Stimulated activated CD4-positive, alpha-beta T cell treated with anti-CD3 and anti-CD28 coated beads, Interleukin-4, amount 100 ng/mL, for 4 hours (primary cell): ENCODE results near the gene MSI2.

Experiments used
- DNase-seq, 2 experiments: peaks; one replicate each; pipeline ENCODE4 v3.0.0-alpha.2; 2020

MSI2 gene

DNA sequence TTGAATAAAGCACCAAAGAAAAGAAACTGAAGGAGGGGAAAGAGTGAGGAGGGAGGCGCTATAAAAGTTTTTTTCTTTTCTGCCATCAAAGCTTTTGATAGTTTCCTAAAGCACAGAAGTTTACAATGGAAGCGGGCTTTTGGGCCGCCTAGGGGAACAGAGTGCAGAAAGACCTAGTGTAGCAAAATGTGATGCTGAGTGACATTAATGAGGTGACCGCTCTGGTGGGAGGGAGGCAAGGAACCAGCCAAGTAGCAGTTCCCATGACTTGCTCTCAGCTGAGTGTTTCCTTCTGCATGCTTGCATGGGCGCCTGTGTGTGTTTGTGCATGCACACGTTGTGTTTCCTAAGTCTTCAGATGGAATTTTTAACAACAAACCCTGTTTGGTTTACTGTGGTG, 15.5 kb downstream of the MSI2 start:
- no peak for DNase-seq

DNA sequence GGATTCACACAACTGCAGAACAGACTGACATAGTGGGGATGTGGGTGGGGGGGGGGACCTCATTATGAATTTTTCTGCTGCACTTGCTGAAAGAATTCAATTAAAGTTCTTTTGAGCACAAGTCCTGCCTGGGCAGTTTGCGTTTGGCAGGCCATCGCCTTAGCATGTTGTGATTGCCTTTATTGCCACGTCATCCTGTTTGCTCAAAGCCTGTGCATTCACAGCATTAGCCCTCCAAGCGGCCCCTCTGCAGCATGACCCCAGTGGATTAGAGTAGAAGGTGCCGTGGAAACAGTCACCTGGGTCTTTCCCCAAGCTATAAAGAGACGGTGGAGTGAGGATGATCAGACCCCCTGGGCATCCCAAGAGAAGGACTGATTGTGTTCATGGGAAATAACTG, 17.2 kb downstream of the MSI2 start:
- DNase-seq: no peak

DNA sequence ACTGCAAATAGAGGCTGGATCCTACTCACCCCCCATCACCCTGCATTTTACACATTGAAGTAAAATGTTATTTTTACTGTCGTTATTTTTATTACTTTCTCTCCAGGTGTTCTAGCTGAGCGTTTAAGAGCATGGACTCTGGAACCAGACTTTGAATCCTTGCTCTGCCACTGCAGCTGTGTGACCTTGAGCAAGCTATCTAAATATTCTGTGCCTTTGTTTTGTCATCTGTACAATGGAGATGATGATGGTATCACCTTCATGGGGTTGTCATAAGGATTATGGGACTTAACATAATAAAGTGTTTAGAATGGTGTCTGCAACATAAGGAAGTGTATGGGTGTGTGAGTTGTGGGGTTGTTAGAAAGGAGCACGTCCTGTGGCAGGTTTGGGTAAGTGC, 17.8 kb downstream of the MSI2 start:
- no peak for DNase-seq

DNA sequence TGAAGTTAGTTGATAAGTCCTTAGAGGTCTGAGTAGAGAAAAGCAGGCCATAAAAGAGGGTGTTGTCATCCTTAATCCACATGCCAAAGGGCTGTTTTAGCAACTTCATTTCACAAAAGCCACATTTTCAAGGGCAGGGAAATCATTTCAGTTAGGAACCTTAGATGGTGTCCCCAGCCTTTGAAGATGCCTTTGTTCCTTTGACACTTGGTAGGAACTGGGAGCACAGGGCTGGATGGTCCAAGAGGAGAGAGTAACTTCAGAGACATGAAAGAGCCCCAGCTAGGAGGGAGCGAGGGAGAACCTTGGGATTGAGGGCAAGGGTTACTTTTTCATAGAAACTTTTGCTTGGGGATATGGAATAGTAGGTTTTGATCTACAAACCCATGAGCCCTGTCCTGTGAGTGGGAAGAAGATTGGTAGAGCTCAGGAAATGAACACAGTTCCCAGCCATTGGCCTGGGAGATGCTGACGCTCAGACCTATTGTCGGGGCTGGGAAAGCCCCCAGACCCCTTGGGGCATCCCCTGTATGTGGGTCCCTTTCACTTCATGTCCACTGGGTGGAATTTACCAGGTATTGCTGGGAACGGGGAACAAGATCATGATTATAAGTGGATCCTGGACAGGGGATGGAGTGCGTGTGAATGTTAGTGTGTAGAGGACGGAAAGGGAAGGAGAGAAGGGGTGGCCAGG, 18.9 kb downstream of the MSI2 start:
- no peak for DNase-seq

DNA sequence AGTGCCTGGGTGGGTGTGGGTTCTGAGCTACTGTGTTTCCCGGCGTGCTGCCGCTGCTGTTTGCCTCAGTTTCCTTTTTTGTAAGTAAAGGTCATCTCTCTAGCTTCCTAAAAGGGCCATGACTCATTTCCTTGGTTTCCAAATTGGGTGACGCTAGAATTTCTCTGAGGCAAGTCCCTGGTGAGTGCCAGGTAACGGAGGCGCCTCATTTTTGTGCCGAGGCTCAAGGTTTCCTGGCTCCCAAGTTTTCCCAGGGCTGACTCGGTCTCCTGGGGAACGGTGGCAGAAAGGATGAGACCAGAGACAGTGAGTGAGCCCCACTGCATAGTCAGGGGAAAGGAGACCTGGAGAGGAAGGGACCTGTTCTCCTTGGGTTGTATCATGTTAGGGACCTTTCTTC, 20.3 kb downstream of the MSI2 start:
- no peak for DNase-seq

DNA sequence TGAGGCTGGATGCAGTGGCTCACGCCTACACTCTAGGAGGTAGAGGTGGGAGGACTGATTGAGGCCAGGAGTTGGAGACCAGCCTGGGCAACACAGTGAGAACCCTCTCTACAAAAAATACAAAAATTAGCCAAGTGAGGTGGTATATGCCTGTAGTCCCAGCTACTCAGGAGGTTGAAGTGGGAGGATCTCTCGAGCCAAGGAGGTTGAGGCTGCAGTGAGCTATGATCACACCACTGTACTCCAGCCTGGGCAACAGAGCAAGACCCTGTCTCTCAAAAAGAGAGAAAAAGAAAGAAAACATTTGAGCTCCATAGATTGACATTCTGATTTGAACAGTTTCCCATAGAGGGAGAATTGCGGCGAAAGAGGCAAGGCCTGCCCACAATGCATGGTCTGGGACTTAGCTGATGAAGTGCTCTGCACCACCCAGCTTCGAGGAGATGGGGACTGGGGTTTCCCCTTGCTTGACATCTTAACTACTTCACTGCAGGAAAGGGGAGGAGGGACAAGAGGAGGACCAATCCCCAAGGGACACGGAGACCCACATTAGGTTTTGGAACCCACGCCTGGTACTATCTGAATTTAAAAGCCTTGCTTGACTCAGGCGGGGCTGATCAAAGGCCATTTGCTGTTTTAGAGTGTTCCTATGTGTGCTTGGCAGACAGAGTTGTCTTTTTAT, 21.7 kb downstream of the MSI2 start:
- DNase-seq: no peak

DNA sequence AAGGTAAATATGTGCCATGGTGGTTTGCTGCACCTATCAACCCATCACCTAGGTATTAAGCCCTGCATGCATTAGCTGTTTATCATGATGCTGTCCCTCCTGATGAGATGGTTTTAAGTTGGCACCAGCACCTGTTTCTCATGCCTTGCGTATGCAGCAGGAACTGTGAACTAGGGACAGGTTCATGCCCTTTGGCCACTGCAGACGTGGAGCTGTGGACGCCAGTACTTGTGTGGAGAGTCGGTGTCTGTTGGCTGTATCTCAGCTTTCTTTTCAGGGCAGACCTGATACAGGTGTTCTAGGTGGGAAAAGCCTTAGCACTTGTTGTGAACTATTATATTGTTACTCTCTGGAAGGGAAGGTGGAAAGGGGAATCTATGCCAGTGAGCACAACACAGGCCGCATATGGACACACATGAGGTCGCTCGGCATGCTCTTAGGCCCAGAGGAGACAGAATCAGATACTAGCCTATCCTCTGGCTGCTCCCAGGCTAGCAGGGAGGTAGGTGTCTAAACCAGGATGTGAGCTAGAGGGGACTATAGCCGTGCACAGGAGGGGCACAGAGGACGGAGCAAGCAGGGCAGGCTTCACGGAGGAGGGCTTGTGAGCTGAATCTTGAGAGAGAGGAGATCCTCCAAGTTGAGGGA, 22.5 kb downstream of the MSI2 start:
- DNase-seq: no peak

DNA sequence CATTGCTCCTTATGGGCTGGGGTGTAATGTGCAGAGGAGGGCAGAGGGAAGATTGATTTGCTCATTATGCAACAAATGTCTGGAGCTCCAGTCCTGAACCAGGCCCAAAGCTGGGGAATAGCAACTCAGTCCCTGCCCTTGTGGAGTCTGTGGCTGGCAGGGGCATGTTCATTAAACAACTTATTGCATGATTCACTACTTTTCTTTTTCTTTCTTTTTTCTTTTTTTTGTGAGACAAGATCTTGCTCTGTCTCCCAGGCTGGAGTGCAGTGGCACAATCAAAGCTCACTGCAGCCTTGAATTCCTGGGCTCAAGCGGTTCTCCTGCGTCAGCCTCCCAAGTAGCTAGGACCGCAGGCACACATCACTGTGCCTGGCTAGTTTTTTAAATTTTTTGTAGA, 23.1 kb downstream of the MSI2 start:
- no peak for DNase-seq

DNA sequence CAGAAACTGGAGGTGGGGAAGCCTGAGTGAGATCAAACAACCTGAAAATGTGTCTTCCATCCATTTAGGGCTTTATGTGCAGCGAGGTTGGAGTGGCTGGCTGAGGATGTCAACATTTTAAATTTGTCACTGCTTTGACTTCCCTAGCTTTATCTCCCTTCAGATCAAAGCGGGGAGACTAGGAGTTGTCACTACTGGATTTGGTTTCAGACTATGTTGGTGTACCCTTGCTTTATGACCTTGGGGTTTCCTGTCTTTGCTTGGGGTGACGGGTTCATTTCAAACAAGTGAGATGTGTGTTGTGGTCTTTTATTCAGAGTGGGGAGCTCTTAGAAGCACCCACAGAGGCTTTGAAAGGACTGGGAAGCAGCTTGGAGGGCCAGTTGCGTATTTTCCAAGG, 25.6 kb downstream of the MSI2 start:
- DNase-seq: no peak

DNA sequence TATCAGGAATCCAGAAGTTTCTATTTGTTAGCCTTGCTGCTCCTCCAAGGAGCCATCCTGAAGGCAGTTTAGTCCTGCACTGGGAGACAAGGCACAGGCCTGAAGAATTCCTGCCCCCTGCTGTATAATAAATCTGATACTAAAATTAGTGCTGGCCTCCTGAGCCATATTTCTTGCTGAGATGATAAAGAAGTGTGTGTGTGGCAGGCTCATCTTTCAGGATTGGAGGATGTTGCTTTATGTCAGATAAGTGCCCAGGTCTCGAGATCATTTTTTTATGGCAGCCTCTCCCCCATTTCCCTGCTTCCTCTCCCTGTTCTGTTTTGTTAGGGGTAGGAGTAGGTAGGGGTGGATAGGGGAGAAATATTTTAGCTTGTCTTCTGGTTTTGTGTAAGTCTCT, 26.0 kb downstream of the MSI2 start:
- no peak for DNase-seq

DNA sequence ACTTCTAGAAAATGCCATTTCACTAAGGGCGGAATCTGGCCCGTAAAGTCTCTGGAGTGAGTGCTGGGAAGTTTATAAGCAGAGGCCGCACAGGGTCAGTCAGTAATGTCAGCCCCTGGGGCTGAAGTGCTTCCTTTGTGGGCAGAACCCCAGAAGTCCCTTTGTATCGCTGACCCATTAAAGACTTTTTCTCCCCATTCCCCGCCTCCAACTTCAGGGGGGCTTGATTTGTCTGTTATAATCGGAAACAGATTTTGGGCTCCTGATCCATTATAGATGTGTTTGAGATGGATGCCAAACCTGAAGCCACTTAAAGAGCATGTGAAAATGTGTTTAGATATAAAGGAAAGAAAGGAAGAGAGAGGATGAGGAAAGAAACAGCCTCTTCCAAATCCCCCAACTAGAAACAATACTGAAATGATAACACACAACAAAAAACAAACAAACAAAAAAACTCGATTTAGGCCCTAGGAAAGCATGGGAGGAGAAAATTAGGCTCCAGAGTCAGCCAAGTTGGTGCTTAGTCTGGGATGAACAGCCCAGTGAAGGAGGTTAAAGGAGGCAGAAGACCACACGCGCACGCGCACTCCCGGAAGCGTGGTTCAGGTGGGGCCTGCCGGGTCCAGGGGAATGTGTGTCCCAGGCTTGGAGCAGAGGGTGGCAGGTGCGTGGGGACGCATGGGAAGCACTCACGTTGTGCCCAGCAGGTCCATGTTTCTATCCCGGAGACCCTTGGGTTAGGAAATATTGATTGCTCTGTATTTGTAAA, 27.1 kb downstream of the MSI2 start:
- DNase-seq: no peak

DNA sequence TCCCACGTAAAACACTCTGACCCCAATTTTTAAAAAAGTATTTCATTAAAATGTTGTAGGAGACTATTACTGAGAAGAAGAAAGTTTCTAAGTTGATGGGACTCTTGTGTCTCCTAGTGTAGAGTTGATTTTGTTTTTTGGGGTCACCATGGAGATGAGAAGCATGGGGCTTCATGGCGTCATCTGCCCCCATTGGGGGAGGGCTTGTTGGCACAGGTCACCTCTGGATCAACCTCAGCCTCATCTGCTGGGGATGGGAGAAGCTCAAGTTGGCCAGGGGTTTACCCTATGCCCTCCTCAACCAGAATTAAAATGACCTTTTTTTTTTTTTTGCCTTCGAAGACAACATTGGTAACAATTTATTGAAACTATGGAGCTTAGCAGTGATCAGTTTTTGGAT, 28.3 kb downstream of the MSI2 start:
- no peak for DNase-seq

DNA sequence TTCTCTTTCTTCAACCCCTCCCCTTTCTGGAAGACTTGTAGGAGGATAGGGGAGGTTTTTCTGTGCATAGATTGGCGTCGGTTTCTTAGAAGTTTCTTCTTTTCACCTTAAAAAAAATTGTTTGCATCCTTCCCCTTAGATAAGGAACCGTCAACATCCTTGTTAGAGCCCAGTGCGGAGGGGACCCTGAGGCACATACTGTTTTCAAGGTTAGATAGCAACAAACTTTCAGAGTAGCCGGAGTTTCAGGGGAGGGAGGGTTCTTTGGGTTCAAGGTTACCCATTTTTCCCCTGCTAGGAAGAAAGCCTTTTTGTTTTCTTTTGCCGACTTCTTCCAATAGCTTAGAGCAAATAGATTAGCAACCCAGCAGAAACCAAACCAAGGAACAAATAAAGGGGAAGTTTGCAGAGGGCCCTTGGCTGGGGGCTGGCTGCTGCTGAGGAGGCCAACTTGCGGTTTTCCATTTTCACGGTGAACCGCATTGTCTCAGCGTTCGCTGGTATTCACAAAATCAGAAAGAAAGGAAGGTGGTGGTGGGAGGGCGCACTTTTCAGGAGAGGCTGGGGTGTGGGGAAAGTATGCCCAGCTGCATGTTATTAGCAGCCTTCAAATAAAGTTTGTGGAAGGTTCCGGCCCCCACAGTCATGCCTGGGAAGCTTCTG, 28.8 kb downstream of the MSI2 start:
- DNase-seq: peak; percentile 24

DNA sequence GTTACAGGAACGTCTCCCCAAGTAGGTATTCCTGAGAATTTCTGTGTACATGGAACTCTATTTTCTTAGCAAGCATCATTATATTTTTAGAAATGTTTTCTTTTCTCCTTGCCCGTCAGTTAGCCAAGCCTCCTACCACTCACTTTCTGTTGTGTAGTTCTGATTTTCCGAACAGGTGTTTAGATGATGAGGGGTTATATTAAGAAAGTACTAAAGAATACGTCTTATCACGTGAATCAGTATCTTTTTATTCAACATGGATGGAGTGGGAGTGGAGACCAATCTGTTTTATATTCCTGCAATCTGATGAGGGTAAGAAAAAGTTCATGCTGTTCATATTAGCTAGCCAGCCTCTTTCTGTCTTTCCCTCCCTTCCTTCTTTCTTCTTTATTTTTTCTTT, 29.4 kb downstream of the MSI2 start:
- DNase-seq: no peak

DNA sequence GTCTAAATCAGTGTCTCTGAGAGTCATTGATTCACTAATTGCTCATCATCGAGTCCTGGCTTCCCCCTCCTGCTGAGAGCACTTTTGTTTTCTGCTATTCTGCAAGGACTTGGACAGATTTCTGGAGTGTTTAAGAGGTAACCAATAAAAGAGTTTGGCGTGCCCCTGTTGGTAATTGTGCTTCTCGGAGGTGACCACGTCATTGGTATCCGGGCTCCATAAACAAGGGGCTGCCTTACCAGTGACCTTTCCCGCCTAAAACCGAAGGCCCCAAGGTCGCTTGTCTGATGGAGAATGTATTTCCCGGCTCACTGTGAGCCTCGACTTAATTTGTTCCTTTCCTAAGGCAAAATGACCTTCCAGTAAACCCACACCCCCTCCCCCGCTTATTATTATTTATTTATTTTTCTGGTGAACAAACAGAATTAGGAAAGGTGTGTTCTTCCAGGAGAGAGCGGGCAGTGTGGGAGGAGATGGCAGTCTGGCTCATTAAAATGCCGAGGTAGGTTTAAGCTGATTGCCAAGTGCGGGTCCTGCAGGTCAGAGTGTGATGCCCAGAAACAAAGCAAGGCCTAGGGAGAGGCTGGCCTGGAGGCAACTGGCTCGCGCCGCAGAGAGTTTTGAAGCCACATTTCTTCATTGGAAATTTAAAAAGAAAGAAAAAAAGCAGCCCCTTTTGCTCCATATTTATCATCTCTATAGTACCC, 30.2 kb downstream of the MSI2 start:
- no peak for DNase-seq

DNA sequence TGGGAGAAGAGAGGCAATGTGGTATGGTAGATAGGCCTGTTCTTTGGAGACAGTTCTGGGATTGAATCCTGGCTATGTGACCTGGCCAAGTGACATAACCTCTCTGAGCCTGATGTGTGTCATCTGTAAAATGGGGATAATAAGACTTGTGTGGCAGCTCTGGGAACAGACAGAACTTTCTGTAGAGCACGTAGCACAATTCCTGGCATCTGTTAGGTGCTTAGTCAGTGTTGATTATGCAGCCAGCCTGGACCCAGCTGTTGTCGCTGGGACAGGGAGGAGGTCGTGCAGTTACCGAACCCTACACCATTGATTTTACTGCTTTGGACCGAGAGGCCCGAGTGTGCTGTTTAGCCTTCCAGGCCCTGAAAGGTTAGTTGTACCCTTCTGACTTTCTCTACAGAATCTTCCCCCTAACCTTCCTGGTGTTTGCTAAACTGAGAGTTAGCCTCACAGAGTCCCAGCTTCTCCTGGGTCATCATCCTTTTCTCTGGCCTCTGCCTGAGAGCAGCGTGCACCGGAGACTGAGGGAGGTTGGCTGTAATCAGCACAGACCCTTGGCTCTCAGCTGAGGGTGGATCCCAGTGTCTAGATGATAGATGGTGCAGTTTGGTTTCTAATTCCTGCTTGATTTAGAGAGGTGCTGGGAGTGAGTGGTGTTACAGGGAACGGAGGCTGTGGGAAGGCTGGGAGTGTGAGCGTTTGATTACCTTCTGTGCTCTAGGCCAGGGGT, 31.9 kb downstream of the MSI2 start:
- DNase-seq: no peak

DNA sequence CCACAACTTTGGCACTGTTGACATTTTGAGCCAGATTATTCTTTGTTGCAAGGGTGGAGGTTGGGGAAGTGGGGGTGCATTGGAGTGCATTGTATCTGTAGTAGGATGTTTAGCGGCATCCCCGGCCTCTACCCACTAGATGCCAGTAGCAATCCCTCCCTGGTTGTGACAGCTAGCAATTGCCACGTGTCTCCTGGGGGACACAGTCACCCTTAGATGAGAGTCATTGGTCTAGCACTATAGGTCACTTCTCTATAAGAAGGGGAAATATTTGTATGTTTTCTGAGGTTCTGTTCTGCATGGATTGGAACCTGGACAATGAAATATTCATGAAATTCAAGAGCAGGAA, 32.4 kb downstream of the MSI2 start:
- DNase-seq: no peak

DNA sequence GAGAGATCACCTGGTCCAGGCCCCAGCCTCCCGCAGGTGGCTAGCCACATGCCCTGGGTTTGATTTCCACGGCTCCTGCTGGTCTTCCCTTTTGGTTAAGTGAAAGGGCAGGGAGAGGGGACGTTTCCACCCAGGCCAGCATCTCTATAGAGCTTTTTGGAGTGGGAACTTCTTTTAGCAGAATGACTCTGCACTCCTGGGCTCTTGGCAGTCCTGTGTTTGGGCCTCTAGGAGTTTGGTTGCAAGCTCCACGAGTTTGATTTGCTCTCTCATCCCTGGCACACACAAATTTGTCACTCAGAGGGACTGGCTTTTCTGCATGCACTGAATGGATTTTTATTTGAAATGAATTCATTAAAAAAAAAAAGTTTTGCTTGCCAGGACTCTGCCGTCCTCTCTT, 32.8 kb downstream of the MSI2 start:
- no peak for DNase-seq

DNA sequence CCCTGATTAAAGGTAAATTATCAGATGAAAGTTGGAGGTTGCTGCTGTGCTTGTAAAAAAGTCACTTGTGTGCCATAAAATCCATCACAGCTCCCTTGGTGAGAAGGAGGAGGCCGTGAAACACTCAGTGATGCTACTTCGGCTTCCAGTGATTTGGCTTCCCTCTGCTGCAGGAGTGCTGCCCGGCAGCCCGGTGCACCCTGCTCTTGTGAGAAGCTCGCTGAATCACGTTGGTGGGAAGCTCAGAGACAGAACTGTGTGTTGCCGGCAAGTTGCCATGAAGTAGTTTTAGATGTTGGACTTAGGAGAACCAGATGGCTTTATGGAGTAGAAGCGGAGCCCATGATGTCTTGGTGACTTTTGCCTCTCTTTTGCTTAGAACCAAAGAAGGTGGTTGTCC, 33.3 kb downstream of the MSI2 start:
- no peak for DNase-seq

DNA sequence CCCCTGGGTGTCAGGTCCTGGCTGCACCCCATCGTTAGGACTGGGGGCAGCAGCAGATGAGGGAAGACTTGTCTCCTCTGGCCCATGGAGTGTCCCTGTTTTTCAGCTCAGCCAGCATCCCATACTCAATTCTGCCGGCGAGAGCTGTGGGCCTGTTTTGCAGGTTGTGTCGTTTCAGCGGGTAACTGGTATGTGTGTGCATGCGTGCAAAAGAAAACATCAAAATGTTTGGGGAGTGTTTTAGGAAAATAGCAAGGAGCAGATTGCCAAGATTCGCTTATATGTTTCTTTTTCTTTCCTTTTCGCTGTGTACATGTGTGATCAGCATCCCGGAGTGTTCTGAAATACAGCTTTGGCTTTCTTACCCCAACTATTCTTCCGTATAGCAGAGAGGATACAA, 34.7 kb downstream of the MSI2 start:
- no peak for DNase-seq

DNA sequence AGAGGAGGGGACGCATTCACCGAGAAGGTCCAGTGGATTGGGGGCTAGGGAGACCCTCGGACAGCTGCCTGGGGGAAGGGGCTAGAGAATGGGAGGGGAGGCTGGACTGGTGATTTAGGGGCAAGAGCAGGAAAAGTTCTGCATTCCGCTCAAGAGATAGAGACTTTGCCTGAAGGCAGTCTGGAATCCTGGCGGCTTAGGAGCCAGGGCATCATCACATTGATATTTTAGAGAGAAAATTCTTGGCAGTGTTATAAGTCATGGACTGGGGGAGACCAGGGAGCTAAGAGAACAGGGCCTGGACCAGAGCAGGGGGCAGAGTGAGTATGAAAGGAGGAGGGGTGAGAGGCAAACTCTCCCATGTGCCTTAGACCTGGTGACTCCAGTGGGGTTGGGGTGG, 35.8 kb downstream of the MSI2 start:
- DNase-seq: no peak

DNA sequence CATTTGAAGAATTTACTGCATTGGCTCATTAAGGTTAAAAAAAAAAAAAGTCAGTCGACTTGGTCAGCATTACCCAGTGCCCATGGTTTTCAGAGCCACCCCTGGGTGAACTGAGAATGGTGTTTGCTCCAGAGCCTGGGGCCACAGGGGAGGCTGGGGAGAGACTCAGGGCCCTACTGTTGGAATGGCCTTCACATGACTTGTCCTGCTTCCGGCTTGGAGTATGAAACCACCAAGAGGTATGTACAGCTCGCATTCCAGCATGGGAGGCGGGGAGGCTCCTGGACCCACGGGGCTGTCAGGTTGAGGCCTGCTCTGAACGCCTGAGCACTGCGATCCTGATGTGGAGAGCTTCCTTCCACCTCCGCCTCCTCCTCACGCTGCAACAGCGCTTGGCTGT, 36.8 kb downstream of the MSI2 start:
- no peak for DNase-seq
